Spleen (tissue), 7 donors: ENCODE measurements around the gene TMEM150C.
"Not testable (repeated sequence)": the region's sequence is repeated elsewhere in the genome, so short reads cannot be mapped to it uniquely, and the experiment has no call there.

Source experiments
- POLR2A ChIP-seq, 3 donors: fragments of 450-650 bp; IDR thresholded peaks; one replicate each; pipeline ENCODE4 v1.5.1; 2017; ENCODE audit warnings: antibody characterized with exemption in 3 of 3, mild to moderate bottlenecking in 1 of 3
- TF ChIP-seq, protein P1 (sequence below), 11 experiments: fragments of 200-600 bp in 7 of 11; fragments of 450-650 bp in 4 of 11; sonication (generic) in 4 of 11; IDR thresholded peaks in 8 of 11; conservative IDR thresholded peaks in 3 of 11; 1 replicate in 7 of 11; 2 replicates in 4 of 11; pipeline versions ENCODE4 v1.4.0 to v1.8.0; 2016 to 2021; ENCODE audit warnings: antibody characterized with exemption in 11 of 11, inconsistent platforms in 4 of 11, mild to moderate bottlenecking in 1 of 11
- donor health status: DM: no; HTN: no; CAD: no; lungs with moderate emphysema.
- donor health status: DM: no; HTN: no; CAD: no.
- donor health status: DM: no; HTN: no; CAD: no.

DNA sequence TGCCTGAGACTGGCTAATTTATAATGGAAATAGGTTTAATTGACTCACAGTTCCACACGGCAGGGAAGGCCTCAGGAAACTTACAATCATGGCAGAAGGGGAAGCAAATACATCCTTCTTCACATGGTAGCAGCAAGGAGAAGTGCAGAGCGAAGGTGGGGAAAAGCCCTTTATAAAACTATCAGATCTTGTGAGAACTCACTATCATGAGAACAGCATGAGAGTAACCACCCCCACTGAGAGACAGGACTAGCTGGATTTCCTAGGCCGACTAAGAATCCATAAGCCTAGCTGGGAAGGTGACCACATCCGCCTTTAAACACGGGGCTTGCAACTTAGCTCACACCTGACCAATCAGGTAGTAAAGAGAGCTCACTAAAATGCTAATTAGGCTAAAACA is 88.7 kb downstream of the TMEM150C start:
- TF ChIP-seq, protein P1, sequence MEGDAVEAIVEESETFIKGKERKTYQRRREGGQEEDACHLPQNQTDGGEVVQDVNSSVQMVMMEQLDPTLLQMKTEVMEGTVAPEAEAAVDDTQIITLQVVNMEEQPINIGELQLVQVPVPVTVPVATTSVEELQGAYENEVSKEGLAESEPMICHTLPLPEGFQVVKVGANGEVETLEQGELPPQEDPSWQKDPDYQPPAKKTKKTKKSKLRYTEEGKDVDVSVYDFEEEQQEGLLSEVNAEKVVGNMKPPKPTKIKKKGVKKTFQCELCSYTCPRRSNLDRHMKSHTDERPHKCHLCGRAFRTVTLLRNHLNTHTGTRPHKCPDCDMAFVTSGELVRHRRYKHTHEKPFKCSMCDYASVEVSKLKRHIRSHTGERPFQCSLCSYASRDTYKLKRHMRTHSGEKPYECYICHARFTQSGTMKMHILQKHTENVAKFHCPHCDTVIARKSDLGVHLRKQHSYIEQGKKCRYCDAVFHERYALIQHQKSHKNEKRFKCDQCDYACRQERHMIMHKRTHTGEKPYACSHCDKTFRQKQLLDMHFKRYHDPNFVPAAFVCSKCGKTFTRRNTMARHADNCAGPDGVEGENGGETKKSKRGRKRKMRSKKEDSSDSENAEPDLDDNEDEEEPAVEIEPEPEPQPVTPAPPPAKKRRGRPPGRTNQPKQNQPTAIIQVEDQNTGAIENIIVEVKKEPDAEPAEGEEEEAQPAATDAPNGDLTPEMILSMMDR (IDR thresholded peaks at IDR 0.05 in 8 of 11, conservative IDR thresholded peaks at IDR 0.05 in 3 of 11), result not testable (repeated sequence)
- TF ChIP-seq POLR2A (IDR thresholded peaks at IDR 0.05), result not testable (repeated sequence)
